OCI-M2 (cell line): ENCODE measurements around the gene MYL5.
"Not testable (repeated sequence)": the region's sequence is repeated elsewhere in the genome, so short reads cannot be mapped to it uniquely, and the experiment has no call there.

ENCODE experiments used
- DNase-seq: peaks from one replicate; lab custom pipeline; 2025; ENCODE audit not compliant: unreplicated experiment; lab: John Stamatoyannopoulos, UW

The MYL5 gene

DNA sequence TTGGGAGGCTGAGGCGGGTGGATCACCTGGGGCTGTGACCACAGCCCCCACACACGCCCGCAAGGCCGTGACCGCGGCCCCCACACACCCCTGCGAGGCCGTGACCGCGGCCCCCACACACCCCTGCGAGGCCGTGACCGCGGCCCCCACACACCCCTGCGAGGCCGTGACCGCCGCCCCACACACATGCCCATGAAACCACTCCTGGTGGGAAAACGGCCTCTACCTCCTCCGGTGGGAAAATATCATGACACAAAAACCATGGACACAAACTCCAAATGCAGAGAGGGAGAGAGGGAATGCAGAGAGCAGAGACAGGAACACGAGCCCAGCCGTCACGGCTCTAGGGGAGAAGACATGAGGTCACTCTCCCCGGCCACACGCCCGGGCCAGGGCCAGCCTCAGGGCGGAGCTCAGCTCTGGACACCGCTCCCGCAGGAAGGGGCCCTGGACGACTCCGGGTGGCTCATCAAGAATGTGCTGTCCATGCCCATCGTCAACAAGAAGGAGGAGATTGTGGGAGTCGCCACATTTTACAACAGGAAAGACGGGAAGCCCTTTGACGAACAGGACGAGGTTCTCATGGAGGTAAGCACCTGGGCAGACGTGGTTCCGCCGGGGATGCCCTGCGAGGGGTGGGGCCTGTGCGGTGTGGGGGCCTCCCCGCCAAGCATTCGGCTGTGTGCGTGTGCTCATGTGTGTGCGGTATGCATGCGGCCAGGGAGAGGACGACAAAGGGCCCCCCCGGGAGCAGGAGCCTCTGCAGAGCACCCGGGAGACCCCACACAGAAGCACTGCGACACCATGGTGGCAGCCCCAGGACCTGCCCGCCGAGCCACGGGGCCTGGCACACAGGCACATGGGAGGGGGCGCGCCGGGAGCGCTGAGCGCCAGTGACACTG is 17.7 kb upstream of the MYL5 start:
- DNase-seq: no peak

GRCh38 chr4:657338-657833 is 17.0 kb upstream of the MYL5 start:
- no peak for DNase-seq

DNA sequence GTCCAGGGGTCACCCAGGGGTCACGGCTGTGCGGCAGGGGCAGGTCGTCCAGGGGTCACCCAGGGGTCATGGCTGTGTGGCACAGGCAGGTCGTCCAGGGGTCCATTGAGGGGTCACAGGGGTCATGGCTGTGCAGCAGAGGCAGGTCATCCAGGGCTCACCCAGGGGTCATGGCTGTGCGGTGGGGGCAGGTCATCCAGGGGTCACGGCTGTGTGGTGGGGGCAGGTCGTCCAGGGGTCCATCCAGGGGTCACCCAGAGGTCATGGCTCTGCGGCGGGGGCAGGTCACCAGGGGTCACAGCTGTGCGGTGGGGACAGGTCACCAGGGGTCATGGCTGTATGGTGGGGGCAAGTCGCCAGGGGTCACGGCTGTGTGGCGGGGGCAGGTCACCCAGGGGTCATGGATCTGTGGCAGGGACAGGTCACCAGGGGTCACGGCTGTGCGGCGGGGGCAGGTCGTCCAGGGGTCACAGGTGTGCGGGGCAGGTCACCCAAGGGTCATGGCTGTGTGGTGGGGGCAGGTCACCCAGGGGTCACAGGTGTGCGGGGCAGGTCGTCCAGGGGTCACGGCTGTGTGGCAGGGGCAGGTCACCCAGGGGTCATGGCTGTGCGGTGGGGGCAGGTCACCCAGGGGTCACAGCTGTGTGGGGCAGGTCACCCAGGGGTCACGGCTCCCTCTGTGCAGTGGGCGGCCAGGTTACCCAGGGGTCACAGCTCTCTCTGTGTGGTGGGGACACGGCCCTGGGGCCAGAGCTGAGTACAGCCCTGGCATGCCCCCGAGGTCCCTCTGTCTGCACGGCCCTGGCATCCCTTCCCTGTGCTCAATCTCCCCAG is 16.3 kb upstream of the MYL5 start:
- DNase-seq: no peak

DNA sequence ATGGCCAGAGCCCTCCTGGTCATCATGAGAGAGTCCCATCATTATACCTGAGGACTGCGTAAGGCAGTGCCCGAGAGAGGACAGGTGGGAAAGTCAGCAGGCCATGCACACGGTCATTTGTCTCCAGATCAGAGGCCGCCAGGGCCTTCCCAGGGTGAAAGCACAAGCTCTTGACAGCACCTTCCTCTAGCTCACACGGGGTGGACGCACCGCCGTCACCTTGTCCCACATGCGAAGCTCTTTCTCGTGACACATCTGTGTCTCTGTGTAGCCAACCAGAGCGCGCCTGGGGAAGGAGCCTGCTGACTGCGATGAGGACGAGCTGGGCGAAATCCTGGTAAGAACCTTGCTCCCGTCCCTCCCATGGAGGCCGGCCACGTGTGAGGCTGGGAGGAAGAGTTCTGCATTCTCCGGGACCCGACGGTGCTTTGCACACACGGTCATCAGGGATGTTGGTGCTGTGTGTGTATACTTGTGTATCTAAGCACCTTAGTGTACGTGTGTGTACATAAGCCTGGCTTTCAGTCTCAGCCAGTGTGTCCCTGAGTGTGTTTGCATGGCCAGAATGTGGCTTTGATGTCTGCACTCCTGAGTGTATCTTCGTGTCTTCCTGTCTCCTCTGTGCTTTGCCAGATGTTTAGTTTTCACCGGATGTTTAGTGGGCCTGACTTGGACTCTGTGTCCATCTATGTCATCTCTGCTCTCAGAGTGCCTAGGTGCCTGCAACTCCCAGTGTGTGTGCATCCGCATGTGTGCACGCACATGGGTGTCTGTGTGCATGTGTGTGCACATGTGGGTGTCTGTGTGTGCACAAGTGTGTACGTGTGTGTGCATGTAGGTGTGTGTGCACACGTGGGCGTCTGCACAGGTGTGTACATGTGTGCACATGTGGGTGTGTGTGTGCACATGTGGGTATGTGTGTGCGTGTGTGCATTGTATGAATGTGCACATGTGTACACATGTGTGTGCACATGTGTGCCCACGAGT is 15.4 kb upstream of the MYL5 start:
- DNase-seq: no peak

DNA sequence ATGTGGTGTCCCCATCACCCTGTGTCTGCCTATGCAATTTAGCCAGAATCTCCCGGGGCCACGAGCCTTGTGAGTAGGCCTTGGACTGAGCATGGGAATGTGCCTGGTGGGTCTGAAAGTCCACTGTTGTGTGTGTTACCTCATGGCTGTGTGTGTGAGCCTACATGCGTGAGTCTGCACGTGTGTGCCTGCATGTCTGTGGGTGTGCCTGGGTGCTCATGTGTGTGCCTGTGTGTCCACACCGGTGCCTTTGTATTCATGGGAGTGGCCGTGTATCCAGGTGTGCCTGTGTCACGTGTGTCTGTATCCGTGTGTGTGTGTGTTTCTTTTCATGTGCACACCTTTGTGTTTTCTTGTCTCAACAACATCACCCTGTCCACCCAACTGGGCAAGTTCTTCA is 14.5 kb upstream of the MYL5 start:
- DNase-seq: no peak

GRCh38 chr4:660401-660800 is 13.9 kb upstream of the MYL5 start:
- no peak for DNase-seq

DNA sequence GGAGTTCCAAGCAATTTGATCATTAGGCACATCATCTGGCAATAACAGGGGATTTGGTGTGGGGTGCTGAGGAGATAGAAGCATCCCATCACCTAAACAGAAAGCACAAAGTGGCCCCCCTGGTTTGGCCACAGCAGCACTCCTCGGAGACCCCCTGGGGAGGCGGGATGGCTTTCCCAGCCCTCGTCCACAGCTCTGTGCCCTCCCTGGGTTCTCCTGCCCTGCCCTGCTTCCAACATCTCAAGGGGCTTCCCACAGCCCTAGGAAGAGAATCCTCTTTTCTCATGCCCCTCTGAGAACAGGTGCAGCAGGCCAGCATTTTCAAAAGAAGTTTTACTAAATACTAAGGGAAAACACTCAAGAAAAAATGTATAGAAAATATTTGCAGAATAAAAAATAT is 13.1 kb upstream of the MYL5 start:
- no peak for DNase-seq

DNA sequence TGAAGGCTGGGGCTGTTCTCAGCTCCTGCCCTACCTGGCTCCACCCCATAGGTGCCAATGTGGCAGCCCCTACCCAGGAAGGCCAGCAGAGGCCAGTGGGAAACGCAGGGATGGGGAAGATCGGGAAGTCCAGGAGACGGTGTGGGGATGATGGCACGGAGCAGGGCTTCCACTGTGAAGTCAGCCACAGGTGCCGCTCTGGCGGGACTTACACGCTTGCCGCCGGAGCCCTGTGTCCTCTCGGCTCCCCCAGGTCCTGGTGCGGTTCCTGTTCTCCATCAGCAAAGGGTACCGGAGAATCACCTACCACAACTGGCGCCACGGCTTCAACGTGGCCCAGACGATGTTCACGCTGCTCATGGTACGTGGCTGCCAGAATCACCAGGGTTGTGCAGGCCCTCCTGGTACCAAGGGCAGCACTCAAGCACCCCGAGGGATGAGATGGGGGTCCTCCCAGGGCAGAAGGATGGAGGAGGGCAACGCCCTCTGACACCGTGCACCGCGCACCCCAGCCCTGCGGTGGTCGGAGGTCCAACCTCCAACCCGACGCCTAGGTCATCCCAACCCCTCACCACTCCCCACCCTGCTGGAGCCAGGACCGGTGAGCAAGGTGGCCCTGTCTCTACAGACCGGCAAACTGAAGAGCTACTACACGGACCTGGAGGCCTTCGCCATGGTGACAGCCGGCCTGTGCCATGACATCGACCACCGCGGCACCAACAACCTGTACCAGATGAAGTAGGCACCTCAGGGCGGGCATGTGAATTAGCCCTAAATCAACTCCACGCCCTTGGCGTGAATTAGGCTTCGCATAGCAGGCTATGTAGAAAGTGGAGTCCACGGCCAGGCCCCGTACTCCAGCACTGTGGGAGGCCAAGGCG is 12.2 kb upstream of the MYL5 start:
- no peak for DNase-seq

GRCh38 chr4:663046-663437 is 11.3 kb upstream of the MYL5 start:
- DNase-seq: no peak

GRCh38 chr4:663438-664428 is 10.6 kb upstream of the MYL5 start:
- DNase-seq: no peak

- no peak for DNase-seq
These were observed 9.6 kb upstream of the MYL5 start for GRCh38 chr4:664713-665231.

DNA sequence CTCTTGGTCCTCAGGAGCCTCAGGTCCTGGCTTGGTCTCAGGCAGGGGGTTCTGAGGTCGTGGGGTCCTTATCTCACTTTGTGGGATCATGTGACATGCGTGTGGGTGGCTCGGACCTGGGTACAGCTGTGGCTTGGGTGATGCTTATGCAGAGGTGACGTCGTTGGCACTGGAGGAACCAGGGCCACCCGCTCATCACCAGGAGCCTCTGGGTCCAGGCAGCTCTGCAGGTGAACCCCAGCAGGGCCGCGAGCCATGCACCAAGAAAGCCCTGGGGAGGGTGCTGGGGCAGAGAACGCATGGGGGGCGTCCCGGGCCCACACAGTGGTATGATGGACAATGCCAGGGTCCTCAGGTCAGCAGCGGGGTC is 9.0 kb upstream of the MYL5 start:
- no peak for DNase-seq

- no peak for DNase-seq
These were observed 8.4 kb upstream of the MYL5 start for GRCh38 chr4:665751-666435.

GRCh38 chr4:666436-666810 is 7.9 kb upstream of the MYL5 start:
- no peak for DNase-seq

DNA sequence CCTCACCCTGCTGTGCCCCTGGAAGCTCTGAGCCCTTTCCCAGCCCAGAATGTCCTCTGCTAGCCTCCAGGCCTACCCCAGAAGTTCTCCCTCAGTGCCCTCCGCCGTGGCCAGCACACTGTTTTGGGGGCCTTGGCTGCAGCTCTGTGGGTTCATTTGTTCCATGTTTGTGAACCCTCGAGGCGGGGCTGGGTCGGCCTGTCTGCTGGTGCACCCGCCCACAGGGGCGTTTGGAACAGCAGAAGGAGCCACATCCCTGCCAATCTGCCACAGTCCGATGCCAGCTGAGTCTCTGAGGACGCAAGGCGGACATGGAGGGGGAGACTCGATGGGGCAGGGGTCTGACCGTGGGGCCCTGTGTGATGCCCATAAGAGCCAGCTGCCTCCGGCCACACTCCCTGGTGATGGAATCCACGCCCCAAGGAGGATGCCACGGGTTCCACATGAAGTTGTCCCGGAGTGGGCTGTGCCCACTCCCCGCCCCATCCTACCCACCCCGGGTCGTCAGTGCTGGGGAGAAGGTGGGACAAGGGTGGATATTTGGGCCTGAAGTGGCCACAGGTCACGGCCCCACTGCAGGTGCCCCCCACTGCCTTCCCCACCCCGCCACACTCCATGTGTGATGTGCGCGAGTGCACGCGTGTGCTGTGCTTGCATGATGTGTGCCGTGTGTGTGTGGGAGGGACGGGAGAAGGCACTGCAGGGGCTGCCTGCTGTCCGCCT is 7.4 kb upstream of the MYL5 start:
- no peak for DNase-seq

DNA sequence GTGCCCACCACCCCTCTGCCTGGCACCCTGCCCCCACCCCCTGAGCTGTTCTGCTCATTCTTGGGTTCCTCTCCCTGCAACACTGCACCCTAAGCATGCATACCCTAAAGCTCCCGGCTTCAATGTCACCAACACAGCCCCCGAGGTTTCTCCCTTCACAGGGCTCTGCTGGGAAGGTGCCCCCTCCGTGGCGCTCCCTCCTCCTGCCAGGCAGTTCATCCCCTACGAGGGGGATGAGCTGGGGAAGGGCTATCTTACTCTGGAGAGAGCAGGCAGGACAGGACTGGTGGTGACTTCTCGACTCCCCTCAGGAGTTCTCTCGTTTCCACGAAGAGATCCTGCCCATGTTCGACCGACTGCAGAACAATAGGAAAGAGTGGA is 6.8 kb upstream of the MYL5 start:
- no peak for DNase-seq

DNA sequence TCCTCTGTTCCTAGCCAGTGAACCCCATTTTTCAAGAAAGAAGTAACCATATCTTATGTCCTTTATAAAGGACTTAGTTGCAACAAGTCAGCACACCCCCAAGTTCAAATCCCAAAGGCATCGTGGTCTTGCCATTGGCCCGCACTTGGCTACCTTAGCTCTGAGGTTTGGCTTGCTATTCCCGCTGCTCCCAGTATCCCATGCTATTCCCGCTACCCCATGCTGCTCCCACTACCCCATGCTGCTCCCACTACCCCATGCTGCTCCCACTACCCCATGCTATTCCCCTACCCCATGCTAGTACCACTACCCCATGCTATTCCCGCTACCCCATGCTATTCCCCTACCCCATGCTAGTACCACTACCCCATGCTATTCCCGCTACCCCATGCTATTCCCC is 6.1 kb upstream of the MYL5 start:
- not testable (repeated sequence) for DNase-seq
